Measurements from ENCODE around the gene PRXL2A. TPM values are rescaled to one million over a fixed set of nuclear protein-coding genes. Genes with fewer than 3 reads are reported as not detected.

The PRXL2A gene
- polyA plus RNA-seq, 1 of the 3 experiments (the other 2 are of a cell fraction), result 15.6 TPM

- no peak for TF ChIP-seq REST (IDR thresholded peaks at IDR 0.05; ENCODE audit: low read depth, low read length)
Observed at GRCh38 chr10:80421050-80421706, 12.8 kb downstream of the PRXL2A start (continued).

GRCh38 chr10:80421707-80422536 is 13.6 kb downstream of the PRXL2A start:
- no peak overlapping the region for H3K27ac ChIP-seq (ENCODE audit: low read depth in 2 of 2, low read length in 1 of 2)
- H3K9ac ChIP-seq, result no peak overlapping the region
- no peak overlapping the region for H3K4me3 ChIP-seq (ENCODE audit: low read depth in 2 of 2, low read length in 1 of 2)
- H3K9me3 ChIP-seq, result no peaks in the 10 kb centered on the region
- POLR2A ChIA-PET, result interaction anchor here (1.6 kb wide), 1 partner anchor 14 kb away, joined by 5 read pairs; no protein-coding TSS in a partner anchor
- no peaks in the 10 kb centered on the region for H3F3A ChIP-seq (replicated peaks; ENCODE audit: insufficient read depth)
- no peak overlapping the region for H2AFZ ChIP-seq (ENCODE audit: low read depth)
- H3K9me2 ChIP-seq, result no peaks in the 10 kb centered on the region
- H3K4me2 ChIP-seq, result no peak overlapping the region
- H3K27me3 ChIP-seq (ENCODE audit: insufficient read depth), result no peaks in the 10 kb centered on the region
- CTCF ChIA-PET, result interaction anchor here (0.7 to 5.6 kb wide), 4 partner anchors 14 to 83 kb away, joined by 3 to 21 read pairs (median 6); no protein-coding TSS in a partner anchor
- DNase-seq, result no peak
- H4K20me1 ChIP-seq (ENCODE audit: insufficient read depth), result no peaks in the 10 kb centered on the region
- H3K36me3 ChIP-seq (replicated peaks in 1 of 2; ENCODE audit: control insufficient read depth in 1 of 2, insufficient read depth in 2 of 2, low read length in 1 of 2), result peaks cover 0 to 26% of the 10 kb centered on the region in 2 experiments
- H3K79me2 ChIP-seq (ENCODE audit: insufficient read depth), result no peaks in the 10 kb centered on the region
- WGBS (ENCODE audit: low lambda C conversion rate), result 89% methylated on average over 8 of the region's 8 CpGs
- peaks cover 0 to 15% of the 10 kb centered on the region in 2 experiments; a peak in 1 of 4 replicates for H3K4me1 ChIP-seq (ENCODE audit: control insufficient read depth in 1 of 2, insufficient read depth in 2 of 2, low read depth in 1 of 2, low read length in 1 of 2)
- TF ChIP-seq FOXJ3 (CRISPR knock-in tag; IDR thresholded peaks at IDR 0.05) (no peak), USF1 (IDR thresholded peaks at IDR 0.05; ENCODE audit: borderline replicate concordance, low read depth) (no peak), CHD2 (IDR thresholded peaks at IDR 0.05; ENCODE audit: low read length, partially characterized antibody) (no peak), SMC3 (IDR thresholded peaks at IDR 0.05; ENCODE audit: low read depth, low read length) (no peak), FOSL2 (IDR thresholded peaks at IDR 0.05; ENCODE audit: borderline replicate concordance, low read depth) (no peak), RFX5 (IDR thresholded peaks at IDR 0.05; ENCODE audit: low read length) (no peak), TAF1 (IDR thresholded peaks at IDR 0.05; ENCODE audit: borderline replicate concordance, low read depth, low read length) (no peak), EP300 (IDR thresholded peaks at IDR 0.05; ENCODE audit: borderline replicate concordance in 1 of 2, low read depth in 1 of 2, low read length in 1 of 2) (no peak), CTCF (IDR thresholded peaks at IDR 0.05) (no peak), RXRA (IDR thresholded peaks at IDR 0.05; ENCODE audit: borderline replicate concordance, low read depth) (no peak), IRF3 (IDR thresholded peaks at IDR 0.05; ENCODE audit: low read depth, low read length) (no peak), USF2 (IDR thresholded peaks at IDR 0.05; ENCODE audit: borderline replicate concordance, low read depth, low read length) (no peak), RAD21 (IDR thresholded peaks at IDR 0.05; ENCODE audit: low read length) (no peak), NFIC (IDR thresholded peaks at IDR 0.05; ENCODE audit: borderline replicate concordance) (no peak), RCOR1 (IDR thresholded peaks at IDR 0.05; ENCODE audit: low read length) (no peak), MEF2A (IDR thresholded peaks at IDR 0.05; ENCODE audit: borderline replicate concordance, low read depth) (no peak), TEAD4 (IDR thresholded peaks at IDR 0.05; ENCODE audit: borderline replicate concordance, insufficient read depth) (no peak)

Measured in SK-N-SH (cell line).